Activated T-cell treated with anti-CD3 and anti-CD28 coated beads for 48 hours (primary cell): Measurements from ENCODE around the gene KLLN.
"Not testable (repeated sequence)": the region's sequence is repeated elsewhere in the genome, so short reads cannot be mapped to it uniquely, and the experiment has no call there.

Experiments
- DNase-seq: peaks from one replicate; pipeline ENCODE4 v3.0.0-alpha.2; 2020; ENCODE audit warnings: low read depth

The KLLN gene

DNA sequence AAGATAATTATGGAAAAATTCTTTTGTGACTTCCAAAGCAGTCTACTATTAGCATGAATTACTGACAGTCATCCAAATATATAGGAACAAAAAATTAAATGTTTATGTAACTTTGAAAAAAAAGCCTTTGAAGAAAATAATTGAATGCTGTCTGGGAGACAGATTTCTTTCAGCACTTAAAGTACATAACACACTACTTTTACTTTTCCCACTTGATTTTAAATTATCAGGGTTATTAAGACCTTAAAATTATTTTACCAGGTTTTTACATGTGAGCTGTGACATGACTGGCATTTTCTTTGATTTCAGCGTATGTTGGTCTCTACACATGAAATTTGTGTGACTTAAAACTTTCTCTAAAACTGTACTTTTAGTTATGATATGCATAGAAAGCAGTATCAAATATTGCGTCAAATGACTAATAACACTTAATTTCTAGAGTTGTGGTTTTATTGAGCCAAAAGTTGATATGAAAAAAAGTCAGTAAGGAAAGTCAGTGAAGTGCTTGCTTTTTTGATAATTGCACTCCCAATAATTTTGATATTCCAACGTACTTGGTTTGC is 3.2 kb upstream of the KLLN start:
- DNase-seq, result no peak

DNA sequence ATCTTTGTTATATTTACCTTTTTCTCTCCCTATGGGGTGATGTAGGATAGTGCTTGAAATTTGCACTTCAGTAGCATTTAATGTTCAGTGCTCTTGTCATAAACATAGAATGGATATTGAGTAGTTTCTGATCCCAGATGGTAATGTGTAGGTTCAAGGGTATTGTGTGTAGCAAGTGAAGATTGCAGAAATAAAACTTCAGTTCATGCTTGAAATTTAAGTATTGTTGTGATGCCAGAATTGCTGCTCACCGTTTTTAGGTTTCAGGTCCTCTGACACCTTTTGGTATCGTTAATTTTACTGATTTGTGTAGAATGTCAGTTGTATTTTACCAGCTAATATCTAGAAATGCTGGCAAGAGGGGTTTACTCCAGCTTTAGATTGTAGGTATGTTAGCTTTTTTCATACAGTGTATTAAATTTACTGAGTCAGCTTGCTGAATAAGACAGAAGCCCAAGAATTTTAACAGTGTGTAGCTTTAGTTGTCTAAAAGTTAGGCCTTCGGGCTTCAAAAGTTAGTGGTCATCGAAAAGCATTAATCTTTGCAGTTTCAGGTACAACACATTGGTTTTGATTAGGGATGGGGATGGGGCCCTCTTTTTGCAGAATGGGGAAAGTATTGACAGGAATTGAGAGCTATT is 2.0 kb upstream of the KLLN start:
- DNase-seq, result no peak

DNA sequence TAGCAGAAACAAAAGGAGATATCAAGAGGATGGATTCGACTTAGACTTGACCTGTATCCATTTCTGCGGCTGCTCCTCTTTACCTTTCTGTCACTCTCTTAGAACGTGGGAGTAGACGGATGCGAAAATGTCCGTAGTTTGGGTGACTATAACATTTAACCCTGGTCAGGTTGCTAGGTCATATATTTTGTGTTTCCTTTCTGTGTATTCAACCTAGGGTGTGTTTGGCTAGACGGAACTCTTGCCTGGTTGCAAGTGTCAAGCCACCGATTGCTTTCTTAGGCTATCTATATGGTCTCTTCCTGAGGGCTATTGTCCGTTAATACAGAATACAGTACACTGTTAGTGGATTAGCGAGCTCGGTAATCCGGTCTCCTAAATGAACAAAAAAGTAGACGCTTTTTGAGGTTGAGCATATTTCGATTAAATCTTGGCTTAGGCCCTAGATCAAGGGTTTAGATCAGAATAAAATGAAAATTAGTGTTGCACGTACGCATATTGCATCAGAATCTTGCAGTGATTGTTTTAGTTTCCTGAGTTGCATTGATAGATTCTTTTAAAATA is 1.2 kb upstream of the KLLN start:
- no peak for DNase-seq

DNA sequence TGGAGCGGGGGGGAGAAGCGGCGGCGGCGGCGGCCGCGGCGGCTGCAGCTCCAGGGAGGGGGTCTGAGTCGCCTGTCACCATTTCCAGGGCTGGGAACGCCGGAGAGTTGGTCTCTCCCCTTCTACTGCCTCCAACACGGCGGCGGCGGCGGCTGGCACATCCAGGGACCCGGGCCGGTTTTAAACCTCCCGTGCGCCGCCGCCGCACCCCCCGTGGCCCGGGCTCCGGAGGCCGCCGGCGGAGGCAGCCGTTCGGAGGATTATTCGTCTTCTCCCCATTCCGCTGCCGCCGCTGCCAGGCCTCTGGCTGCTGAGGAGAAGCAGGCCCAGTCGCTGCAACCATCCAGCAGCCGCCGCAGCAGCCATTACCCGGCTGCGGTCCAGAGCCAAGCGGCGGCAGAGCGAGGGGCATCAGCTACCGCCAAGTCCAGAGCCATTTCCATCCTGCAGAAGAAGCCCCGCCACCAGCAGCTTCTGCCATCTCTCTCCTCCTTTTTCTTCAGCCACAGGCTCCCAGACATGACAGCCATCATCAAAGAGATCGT is 690 bp upstream of the KLLN start:
- peak; percentile 21 for DNase-seq

DNA sequence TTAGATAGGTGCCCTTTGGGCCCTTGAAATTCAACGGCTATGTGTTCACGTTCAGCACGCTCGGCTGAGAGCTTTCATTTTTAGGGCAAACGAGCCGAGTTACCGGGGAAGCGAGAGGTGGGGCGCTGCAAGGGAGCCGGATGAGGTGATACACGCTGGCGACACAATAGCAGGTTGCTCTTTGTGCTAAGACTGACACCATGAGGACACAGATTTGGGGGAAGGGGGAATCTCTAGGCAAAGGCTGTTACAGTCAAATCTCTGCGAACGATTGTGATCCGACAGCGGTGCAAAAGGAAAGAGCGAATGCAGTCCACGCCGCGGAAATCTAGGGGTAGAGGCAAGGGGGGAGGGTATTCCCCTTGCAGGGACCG is 667 bp downstream of the KLLN start:
- DNase-seq, result peak; percentile 58

DNA sequence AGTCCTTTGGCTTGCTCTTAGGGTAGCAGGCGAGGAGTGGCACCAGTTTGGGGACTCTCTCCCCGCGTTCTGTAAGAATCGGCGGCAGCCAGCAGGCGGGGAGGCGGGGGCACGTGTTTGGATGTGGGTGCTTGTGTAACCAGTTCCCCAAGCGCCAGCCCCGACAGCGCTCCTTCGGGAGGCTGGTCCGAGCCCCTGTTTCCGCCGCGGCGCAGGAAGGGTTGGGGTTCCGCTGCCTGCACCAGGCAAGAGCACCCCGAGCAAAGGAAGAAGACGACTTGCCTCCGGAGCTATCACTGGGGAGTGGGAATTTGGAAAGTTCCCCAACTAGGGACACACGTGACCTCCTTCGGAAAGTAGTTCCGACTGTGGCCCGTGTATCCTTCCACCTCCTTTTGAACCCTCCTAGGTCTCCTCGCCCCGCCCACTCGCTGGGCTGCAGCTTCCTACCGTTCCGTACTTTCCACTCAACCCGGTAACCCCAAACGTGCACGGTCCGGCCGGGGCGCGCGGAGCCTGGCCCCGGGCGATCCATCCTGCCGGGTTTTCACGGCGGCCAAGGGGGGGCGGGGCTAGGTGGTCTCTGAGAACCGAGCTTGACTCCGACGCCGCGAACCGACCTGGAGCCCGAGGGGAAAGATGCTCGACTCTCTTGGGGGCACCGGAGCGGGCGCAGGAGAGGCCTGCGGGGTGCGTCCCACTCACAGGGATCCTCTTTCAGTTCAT is 1.2 kb downstream of the KLLN start:
- peak; percentile 89 for DNase-seq

DNA sequence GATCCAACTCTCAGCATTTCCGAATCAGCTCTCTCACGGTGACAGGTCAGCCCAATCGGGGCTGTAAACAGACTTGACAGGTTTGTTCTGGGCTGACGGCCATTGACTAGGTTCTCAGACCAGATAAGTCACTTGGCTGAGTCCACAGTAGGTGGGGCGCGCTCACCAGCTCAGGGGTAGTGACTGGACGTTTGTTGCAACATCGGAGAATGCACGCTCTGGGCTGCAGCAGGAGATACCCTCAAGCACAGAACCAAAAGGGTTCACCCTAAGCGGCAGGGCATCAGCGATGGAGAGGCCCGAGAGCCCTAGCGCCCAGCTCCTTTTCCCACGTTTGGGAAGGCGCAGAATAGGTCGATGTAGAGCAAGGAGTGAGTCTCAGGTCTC is 1.8 kb downstream of the KLLN start:
- no peak for DNase-seq

DNA sequence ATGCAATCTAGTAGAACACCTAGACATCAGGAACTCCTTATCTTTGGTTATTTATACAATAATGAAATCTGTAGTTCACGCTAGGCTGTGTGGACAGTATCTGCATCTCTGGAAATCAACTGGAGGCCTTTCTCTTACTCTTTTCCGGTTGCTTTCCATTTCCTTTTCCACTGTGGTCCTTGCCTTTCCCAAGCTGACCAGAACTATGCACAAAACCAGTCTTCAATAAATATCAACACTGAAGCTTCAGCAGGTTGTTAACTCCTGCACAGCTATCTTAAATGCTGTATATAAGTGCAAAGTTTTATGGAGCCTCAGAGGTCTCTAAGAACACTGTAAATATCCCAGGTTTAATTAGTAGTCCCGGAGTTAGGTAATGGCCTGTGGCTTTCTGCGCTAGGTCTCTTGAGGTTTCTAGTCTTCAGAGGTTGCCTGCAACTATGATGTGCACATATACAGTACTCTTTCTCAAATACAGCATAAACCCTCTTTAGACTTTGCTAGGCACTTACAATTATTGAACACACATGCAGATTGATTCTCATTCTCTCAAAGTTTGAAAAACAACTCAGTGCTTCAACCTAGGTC is 2.4 kb downstream of the KLLN start:
- DNase-seq, result no peak

DNA sequence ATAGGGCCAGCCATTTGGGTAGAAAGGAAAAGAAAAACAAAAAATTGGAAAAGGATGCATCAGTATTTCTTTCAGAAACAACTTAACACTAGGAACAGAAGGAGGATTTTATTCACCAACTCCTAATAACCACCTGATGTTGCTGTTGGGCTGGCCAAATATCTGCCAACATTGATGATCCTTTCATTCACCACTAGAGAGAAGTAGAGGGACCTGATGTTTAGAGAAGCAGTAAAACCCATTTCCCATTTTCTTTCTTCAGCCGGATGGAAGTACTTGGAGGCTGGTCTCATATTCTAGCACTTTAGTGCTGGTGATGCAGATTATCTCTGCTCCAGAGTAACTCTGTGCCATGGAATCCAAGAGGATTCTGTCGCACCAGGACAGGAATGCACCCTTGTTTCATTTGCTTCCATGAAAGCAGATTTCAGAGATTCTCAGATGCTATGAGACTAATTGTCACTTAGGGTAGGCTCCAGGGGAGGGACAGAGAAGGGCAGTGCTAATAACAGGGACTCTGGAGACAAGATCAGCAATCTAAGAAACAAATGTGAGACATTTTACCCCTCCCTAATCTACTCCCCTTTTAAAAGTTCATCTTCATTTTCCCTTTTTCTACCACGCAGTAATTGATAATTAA is 3.1 kb downstream of the KLLN start:
- DNase-seq, result no peak

DNA sequence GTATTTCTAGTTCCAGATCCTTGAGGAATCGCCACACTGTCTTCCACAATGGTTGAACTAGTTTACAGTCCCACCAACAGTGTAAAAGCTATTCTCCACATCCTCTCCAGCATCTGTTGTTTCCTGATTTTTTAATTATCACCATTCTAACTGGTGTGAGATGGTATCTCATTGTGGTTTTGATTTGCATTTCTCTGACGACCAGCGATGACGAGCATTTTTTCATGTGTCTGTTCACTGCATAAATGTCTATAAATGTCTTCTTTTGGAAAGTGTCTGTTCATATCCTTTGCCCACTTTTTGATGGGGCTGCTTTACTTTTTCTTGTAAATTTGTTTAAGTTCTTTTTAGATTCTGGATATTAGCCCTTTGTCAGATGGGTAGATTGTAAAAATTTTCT is 7.7 kb downstream of the KLLN start:
- not testable (repeated sequence) for DNase-seq

DNA sequence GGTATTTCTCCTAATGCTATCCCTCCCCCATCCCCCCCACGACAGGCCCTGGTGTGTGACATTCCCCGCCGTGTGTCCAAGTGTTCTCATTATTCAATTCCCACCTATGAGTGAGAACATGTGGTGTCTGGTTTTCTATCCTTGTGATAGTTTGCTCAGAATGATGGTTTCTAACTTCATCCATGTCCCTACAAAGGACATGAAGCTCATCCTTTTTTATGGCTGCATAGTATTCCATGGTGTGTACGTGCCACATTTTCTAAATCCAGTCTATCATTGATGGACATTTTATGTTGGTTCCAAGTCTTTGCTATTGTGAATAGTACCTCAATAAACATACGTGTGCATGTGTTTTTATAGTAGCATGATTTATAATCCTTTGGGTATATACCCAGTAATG is 8.1 kb downstream of the KLLN start:
- not testable (repeated sequence) for DNase-seq

DNA sequence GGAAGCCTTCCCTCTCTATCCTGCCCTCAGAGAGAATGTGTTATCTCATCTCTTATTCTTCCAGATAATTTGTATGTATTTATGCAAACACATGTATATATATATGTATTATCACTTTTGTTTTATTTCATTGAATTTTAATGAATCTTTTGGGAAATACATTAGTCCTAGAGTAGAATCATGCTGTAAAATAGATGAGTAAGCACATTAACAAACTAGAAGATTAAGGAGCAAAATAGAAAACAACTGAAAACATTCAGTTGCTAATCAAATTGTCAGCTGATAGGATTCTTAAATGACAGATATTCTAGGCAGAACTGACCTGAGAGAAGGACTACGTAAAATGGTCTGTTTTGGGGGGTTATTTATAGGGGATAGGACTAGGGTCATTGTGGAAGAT is 11.2 kb downstream of the KLLN start:
- no peak for DNase-seq

DNA sequence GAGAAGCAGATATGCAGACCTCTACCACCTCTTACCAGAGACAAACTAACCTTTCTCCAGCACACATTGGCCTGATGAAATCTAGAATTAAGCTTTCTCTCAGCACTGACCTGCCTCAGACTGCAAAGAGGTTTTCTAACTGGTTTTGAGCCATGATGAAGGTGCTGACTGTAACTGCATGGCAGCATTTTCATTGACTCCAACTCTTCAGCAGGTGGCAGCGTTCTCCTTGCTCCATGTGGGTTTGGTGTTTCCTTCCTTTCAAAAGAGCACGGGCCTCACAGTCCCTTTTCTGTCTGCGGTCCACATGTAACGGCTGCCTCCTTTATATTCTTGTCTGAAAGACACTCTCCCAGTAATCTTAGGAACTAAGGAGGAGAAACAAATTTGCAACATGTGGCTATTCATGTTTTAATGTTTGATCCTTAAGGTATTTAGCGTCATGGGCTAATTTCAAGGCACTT is 12.6 kb downstream of the KLLN start:
- DNase-seq, result peak; percentile 20

DNA sequence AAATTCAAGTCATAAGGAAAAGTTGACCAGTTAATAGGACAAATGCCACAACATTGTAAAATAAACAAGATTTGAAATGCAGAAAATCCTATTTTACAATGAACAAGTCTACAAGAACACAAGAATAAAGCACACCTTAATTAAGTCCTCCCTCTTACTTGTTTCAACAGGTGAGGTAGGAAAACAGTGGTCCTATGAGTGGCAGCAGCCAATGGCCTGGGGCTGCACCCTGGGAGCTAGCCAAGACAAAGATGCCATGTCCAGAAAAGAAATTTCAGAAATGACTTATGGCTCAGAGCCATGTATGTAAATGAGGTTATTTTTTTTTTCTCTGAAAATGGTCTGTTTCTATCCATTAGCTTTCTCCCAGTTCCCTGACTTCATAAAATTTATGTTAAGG is 14.3 kb downstream of the KLLN start:
- no peak for DNase-seq

DNA sequence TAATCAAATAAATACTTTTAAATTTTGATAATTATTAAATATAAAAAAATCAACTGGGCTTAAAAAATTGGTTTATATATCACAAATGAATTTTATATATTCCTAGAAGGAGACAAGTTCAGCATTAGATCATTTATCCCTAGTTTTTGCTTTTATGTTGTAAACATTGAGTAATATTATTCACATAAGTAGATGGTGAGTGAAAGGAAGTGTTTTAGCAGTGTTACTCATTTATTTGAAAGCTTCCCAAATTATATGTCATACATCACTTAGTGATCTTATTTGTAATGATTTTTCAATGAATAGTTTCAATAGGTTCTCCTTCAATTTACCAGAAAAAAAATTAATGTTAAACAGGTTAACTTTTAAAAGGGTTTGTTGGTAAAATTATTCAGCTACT is 15.8 kb downstream of the KLLN start:
- DNase-seq, result no peak

DNA sequence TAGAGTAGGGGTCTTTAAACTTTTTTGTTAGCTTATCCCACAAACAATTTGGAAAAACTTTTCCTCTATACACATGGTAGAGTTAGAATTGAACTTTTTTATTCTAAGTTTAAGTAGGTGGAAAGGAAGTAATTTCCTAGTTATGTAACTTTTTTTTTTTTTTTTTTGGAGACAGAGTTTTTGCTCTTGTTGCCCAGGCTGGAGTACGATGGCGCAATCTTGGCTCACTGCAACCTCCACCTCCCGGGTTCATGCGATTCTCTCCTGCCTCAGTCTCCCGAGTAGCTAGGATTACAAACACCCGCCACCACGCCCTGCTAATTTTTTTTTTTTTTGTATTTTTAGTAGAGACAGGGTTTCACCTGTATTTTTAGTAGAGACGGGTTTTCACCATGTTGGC is 16.6 kb downstream of the KLLN start:
- DNase-seq, result not testable (repeated sequence)

DNA sequence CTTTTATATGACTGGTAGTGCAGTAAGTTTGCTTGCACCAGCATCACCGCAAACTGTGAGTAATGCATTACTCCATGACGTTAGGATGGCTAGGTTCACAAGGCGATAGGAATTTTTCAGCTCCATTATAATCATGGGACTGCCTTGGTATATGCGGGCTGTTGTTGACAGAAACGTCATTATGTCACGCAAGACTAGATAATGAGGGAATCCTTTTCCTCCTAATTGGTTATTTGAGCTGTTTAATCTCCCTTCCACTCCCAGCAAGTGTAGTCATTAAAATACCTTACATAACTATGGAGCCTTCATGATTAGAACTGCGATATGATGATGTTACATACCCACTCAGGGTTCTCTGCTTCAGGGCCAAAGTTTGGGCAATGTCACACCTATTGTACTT is 17.3 kb downstream of the KLLN start:
- DNase-seq, result no peak

DNA sequence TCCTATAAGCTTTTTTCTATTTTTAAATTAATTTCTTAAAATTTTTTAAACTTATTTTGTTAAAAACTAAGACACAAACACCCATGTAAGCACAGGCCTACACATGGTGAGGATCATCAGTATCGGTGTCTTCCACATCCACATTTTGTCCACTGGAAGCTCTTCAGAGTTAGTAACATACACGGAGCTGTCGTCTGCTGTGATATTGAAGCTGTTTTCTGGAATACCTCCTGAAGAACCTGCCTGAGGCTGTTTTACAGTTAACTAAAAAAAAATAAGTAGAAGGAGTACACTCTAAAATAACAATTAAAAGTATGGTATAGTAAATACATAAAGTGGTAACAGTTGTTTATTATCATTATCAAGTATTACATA is 17.7 kb downstream of the KLLN start:
- no peak for DNase-seq

DNA sequence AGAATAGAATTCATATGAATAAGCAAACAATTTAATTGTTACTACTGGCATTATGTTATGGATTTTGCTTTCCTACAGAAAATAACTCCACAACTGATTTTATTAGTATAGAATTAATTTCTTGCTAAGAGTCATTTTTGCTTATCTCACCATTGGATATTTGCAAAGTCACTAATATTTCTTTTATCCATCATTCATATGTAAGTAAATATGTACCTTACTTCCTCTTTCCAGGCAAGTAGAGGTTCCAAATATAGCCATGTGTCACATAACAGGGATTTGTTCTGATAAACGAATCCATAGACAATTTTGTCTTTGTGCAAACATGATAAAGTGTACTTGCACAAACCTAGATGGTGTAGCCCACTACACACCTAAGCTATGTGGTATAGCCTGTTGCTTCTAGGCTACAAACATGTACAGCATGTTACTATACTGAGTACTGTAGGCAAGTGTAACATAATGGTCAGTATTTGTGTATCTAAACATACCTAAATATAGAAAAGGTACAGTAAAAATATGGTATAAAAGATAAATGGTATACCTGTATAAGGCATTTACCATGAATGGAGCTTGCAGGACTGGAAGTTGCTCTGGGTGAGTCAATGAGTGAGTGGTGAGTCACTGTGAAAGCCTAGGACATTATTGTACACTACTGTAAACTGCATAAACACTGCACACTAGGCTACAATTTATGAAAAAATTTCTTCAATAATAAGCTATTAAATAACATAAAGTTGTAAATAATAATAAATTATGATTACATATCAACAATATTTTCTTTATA is 18.3 kb downstream of the KLLN start:
- no peak for DNase-seq

DNA sequence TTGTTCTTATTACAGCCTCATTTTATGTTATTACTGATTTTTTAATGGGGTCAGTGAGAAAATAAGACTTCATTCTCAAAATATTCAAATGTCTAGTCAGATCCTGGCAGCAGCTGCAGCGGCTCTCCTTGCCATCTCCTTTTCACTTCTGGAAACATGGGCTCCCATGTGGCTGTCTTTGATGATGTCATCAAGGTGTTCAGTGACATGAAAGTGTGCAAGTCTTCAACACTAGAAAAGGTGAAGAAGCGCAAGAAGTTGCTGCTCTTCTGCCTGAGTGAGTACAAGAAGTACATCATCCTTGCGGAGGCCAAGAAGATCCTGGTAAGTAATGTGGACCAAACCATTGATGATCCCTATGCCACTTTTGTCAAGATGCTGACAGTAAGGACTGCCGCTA is 19.6 kb downstream of the KLLN start:
- DNase-seq, result no peak

DNA sequence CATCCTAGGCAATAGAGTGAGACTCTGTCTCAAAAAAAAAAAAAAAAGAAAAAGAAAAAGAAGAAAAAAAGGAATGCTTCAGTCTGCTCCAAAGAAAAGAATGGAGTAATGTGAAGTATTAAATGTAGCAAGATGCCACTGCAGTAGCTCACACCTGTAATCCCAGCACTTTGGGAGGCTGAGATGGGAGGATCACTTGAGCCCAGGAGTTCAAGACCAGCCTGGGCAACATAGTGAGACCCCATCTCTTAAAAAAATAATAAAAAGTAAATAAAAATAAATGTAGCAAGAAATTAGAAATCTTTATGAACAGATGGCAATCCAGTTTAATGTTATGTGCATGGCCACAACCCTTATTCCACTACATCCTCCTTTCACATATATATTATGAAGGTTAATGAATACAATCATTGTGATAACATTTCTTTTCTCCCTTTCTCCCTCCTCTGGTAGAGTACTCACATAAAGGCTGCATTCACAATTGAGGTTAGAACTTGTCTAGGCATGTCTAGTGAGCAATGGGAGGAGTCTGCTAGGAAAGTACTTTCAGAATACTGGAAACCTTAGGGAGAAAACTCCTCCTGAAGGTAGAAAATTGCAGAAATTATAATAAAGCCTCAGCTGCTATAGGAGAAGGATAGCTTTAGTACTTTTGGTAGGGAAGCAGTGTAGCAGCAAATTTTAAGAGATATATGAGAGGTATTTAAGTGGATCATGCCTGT is 20.4 kb downstream of the KLLN start:
- no peak for DNase-seq
